Stimulated activated CD4-positive, alpha-beta T cell treated with anti-CD3 and anti-CD28 coated beads, Interleukin-4, amount 100 ng/mL, for 24 hours (primary cell): ENCODE data around the gene RAE1.
A peak's percentile ranks its signal among the peaks of the same experiment; 100 is the strongest.

Experiments used
- DNase-seq: peaks from one replicate; pipeline ENCODE4 v3.0.0-alpha.2; 2020

The RAE1 gene

DNA sequence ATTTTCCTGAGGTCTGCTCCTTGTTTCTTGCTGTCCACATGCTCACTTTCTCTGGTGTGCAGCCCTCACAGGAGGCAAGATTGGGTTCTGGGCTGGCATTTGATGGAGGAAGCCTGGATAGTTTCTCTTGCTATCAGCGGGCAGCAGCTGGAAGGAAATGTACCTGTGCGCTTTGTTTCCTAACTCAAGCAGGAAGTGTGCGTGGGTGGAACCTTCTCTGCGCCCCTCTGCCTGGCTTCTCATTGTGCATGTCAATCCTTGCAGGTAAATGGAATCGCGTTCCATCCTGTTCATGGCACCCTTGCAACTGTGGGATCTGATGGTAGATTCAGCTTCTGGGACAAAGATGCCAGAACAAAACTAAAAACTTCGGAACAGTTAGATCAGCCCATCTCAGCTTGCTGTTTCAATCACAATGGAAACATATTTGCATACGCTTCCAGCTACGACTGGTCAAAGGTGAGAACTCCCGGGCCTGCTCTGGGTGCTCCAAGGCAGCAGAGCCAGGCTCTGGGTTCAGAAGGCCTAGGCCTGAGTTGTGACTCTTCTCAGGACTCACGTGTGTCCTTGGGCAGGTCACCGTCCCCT lies 23.4 kb downstream of the RAE1 start:
- no peak for DNase-seq

DNA sequence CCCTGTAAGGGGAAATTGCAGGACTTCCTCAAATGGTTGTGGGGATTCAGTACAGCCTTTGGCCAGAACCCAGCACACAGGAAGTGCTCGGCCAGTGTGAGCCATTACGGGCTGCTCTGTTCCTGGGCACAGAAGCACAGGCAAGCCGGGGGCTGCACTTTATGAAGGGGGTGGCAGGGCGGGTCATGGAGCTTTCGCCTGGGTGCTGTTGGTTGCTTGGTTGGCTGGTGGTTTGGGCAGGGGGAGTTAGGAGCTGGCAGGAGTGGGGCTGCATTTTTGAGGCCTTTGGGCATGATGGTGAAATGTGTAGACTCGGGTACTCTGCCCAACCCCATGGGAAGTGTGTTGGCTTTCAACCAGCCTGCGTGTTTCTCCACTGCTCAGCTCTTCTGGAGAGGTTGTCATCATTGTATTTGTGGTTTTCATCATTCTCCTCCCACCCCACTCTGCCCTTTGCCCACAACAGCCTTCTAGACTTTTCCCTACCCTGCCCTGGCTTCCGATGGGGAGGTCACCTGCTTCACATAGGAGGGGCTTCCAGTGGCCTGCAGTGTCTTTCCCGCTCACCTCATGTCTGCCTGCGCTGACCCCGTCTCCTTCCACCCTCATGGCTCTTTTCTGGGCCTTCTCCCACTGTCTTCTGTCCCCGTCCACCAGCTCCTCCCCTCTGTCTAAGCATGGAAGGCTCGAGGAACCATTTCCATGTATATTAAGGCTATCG lies 24.0 kb downstream of the RAE1 start:
- DNase-seq, result no peak

DNA sequence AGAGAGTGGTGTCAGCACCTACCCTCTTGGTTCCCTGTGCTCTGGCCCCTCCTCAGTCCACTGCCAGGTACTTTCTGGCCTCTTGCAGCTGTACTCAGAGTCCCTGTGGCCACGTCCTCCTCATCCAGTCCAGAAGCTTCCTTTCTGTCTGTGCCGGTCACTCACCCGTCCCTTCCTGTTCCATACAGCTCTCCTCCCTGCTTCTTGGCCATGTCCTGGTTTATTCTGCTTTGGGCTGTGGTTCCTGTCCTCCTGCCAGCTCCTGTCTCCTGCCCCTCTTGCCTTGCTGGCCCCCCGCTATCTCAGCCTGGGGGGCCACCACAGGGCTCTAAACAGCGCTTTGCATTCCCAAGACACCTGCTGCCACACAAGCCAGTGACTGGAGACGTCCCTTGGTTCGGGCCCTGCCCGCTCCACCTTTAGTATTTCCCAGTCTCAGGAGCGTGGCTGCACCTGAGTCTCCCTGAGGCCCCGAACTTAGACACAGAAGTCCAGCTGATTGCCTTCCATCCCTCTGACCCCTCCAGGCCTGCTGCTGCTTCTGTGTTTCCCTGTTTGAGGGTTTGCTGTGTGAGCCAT lies 24.7 kb downstream of the RAE1 start:
- DNase-seq, result no peak

DNA sequence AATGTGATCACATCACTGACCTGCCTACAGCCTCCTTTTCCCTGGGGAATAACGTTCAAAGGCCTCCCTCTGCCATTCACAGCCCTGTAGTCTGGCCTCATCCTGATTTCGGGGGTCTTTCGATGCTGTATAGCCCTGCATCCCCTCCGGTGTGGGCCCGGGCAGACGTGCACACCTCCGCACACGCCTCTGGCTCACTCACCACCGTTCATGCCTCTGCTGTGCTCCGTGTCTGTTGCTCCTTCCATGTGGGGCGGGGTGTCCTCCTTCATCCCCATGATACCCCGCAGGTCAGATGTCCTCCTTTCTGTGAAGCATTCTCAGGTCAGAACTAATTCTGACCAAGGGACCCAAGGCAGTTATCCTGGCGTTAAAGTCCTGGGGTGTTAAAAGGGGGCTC lies 26.3 kb downstream of the RAE1 start:
- DNase-seq, result no peak

DNA sequence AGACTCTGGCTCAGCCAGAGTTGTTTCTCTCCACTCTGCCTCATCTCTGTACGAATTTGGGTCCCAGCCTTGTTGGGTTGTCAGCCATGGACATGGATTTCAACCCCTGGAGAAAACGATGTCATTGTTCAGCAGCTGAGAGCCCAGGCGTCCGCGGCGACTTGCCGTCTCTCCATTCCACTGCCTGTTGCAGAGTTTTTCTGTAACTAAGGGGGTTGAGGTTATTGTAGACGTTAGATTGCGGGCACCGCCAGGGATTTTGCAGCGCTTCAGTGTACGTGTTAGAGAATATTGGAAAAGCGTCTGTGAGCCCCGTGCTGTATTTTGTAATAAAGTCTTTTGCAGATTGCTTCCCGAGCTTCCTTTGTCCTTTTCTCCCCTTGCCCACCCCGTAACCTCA lies 27.1 kb downstream of the RAE1 start:
- DNase-seq, result no peak

DNA sequence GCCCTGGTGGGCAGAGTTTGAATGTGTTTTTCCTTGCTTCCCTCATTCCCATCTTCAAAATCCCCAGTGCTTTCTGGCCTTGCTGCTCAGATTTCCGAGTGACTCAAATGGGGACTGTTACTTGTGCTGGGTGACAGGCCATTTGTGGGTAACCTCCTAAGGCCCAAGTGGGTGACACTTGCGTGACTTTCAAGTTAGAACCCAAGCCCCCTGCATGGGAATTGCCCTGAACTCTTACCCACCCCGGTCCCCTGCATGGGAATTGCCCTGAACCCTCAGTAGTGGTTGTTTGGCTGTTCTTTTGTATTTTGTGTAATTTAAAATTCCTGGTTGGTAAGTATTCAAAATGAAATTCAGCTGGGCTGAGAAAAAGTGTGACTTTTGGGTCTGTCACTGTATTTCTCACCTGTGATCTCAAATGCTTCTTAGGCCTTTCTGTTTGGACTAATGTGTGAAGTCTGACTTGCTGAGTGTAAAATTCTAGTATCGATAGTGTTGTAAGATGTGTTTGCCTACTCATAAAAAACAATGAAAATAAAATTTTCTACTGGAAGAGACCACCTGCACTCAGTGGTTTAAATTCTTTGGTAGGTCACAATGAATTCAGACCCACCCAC lies 27.7 kb downstream of the RAE1 start:
- DNase-seq, result no peak

DNA sequence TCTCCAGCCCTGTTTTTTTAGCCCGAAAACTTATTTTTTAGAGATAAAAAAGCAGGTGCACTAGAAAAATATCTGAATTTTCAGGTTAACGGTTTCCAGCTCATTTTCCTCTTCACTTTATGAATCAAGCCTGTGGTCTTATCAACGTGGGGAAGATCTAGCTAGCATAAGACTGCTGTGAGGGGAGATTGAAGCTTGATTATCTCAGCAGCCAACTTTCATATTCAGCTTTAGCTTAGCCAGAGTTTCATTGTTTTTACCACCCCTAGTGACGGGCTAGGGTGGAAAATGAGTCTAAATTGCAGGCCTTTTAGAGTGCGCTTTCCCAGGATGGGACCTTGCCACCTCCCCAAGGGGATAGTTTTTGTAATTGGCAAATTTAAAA lies 28.2 kb downstream of the RAE1 start:
- DNase-seq, result no peak

DNA sequence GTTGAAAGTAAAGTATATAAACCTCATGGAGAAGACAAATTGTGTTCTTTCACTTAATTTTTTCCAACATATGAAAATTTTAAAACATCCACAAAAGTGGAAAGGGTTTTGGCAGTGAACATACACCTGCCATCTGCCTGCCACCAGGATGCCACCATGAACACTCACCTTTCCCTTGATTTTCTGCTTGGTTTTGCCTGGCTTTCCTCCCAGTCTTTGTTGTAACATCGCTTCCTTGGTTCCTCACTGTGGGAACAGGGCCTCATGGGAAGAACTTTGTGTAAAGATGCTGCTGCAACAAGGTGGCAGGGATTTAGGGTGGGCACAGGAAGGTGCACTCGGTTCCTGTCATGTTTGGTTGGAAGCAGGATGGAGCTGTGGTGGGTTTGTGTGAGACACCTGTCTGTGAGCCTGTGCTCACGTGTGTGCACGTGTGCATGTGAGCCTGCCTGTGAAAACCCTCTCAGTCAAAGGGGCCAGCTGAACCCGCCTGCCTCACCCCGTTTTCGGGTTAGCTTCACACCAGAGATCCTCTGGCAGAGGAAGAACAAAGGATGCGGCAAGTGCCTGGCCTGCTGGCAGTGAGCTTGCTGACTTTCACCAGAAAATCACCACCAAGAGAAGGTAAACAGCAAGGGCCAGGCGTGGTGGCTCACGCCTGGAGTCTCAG lies 29.2 kb downstream of the RAE1 start:
- DNase-seq, result no peak

DNA sequence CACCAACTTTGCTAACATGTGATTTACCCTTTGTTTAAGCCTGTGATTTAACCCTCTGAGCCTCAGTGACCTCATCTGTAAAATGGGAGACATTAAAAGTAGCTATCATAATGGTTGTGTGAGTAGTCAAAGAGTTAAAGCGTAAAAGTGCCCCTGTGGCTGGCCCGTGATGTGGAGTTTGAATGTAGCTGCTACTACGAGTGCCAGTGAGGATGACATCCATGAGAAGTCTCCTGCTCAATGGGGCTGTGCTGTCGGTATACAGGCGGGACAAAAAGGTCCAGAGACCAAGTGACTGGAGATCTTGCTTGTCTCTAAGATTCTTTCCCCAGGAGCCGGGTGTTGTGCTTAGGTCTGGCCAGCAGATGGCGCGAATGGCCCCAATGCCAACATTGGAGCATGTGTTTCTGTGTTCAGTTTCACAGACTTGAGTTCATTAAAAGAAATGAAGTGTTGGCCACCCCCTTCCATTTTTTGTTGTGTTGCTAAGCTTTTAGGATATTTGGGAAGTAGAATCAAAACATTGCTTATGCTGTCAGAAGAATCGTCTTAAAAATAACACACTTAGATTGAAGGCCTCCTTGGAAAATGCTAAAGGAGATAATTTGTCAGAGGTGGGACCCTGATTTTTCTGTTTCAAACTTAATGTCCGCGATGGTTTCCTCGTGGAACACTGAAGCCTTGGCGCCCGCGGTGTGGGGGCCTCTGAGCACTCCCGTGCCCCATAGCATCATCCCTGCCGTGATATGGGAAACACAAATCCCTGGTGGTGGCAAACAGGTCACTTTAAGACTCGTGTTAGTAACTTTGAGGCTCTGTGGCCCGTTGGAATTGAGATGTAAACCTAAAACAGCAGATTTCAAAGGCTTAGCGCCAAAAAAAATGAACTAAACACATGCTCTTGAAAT lies 30.8 kb downstream of the RAE1 start:
- DNase-seq, result peak; percentile 87

DNA sequence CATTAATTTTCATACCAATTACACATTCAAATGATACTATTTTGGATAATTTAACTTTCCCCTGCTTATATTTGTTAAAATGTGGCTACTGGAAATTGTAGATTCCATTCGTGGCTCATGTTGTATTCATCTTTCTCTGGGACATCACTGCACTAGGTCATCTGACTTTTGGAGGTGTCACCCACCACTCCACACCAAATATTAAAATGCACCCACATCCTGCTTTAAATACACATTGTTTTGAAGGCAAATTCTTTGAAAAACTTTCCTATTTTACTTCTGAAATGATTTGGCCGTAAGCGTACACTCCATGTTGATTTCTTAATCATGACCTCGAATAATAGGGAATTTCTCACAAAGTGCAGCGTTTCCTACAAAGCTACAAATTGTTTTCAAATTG lies 31.5 kb downstream of the RAE1 start:
- no peak for DNase-seq

DNA sequence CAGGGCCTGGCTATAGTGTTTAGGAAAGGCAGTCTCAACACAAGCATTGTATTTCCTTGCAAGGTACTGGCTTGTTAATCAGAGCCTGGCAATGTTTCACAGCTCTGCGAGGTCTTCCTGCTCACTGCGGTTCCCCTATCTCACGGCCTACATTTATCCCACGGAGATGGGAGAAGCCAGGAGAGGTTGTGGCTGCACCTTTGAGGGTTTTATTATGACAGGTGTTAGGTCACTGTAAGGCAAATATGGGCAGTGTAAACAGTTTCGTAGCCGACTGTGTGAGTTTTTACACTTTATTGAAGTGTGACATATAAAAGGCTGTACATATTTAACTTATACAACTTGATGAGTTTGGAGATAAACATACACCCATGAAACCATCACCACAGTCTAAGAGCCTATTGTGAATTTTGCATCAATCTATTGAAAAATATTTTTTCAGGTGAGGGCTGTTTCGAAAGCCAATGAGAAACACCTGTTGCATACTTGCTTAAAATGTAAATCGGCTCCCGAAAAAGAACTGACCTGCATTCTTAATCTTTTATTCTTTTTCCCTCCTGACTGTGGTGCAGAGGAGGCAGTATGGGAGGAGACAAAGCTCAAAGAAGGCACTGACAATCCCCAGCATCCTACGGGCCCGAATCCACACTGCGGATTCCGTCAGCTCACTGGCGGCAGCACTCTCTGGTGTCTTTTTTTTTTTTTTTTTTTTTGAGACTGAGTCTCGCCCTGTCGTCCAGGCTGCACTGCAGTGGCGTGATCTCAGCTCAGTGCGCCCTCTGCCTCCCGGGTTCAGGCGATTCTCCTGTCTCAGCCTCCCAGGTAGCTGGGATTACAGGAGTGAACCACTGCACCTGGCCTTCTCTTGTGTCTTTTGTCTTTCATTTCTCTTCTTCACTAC lies 32.6 kb downstream of the RAE1 start:
- no peak for DNase-seq

DNA sequence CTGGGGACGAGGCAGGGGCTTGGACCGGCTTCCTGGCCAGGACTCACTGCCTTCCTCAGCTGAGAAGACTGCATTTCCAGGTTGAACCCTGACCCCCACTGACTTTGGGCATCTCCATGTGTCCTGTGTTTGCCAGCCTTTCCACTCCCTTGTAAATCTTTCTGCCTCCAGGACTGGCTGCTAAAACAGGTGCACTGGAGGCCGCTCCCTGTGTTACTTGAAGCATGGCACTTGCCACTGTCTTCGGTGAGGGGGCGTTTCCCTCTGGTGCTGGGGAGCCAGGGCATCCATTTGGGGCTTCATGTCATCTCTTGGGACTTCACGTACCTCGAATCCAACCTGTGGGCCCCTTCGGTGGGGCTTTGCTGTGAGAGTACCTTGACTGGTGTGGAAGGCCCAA lies 33.4 kb downstream of the RAE1 start:
- DNase-seq, result no peak

DNA sequence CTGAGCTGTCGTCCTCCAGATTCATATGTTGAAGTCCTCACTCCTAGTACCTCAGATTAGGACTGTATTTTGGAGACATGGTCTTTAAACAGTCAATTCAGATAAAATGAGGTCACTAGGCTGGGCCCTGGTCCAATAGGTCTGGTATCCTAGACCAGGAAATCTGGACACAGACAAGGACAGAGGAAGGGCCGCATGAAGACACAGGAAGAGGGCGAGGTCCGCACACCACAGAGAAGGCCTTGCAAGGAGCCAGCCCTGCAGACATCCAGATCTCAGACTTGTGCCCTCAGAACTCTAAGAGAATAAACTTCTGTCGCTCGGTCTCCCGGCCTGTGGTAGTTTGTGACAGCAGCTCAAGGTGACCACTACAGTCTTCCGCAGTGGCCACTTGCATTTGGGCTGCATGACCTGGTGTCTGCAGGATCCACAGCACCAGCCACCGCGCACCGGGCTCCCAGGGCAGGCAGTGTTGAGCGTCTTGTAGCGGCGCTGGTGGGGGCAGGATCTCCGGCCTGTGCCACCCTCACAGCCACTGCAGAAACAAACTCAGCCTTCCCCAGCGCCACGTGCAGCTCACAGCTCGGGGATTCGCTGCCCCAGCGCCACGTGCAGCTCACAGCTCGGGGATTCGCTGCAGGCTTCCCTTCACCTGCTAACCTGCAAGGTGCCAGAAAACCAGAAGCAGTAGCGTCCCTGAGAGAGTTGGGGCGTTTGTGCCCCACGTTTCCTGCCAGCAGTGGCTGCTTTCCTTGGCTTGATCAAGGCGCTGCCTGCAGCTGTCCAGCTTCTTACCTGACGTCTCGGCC lies 34.1 kb downstream of the RAE1 start:
- no peak for DNase-seq

DNA sequence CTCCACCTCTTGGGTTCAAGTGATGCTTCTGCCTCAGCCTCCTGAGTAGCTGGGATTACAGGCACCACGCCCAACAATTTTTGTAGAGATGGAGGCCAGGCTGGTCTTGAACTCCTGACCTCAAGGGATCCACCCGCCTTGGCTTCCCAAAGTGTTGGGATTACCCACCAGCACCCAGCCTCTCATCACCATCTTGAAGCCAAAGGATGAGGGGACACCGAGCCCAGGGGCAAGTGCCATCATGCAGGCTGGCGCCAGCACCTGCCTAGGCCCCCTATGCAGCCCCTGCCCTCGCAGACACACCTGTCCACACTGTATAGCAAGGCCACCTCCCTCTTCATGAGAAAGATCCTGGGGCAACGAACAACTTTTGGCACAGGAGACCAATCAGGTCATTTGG lies 34.9 kb downstream of the RAE1 start:
- no peak for DNase-seq

DNA sequence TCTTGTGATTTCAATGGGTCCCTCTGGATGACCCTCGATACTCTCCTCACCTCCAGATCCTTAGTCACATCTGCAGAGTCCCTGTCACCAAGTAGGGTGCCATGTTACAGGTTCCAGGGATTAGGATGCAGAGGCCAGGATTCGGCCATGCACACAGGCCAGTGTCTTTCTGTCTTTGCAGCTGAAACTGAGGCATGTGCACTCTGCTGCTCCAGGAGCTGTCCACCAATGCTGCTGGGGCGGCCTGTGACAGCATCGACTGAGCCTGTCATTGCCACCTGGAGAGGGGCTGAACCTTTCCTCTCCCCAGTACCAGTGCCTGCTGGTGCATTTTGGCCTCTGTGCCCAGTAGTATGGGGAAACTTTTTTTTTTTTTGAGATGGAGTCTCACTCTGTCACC lies 35.7 kb downstream of the RAE1 start:
- DNase-seq, result no peak

DNA sequence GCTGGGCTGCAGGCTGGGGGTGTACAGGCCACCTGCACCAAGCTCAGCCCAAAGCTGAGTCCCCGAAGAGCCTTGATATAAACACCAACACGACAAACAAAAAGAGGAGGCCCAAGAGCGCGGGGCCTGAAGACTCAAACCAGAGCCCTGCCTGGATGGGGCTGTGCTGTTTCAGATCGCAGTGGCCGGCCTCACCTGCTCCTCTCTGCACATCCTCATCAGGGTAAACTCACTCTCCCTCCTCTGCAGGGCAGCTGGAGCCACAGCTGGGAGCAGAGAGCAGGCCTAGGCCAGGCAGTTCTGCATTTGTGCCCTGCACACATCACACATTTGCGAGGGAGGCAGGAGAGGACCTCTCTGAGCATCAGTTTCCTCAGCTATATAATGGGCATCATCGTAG lies 36.4 kb downstream of the RAE1 start:
- no peak for DNase-seq

DNA sequence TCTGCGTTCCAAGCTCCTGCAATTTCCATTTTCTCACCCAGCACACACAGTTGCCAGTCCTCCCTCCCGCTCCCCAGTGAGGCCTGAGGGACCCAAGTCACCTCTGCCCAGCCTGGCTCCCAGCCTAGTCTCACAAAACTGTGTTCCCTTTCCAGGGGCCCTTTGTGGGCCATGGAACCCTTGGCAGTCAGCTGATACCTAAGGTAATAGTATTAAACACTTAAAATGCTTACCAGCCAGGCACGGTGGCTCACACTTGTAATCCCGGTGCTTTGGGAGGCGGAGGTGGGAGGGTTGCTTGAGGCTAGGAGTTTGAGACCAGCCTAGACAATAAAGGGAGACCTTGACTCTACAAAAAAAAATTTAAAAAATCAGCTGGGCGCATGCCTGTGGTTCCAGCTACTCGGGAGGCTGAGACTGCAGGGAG lies 36.9 kb downstream of the RAE1 start:
- no peak for DNase-seq

DNA sequence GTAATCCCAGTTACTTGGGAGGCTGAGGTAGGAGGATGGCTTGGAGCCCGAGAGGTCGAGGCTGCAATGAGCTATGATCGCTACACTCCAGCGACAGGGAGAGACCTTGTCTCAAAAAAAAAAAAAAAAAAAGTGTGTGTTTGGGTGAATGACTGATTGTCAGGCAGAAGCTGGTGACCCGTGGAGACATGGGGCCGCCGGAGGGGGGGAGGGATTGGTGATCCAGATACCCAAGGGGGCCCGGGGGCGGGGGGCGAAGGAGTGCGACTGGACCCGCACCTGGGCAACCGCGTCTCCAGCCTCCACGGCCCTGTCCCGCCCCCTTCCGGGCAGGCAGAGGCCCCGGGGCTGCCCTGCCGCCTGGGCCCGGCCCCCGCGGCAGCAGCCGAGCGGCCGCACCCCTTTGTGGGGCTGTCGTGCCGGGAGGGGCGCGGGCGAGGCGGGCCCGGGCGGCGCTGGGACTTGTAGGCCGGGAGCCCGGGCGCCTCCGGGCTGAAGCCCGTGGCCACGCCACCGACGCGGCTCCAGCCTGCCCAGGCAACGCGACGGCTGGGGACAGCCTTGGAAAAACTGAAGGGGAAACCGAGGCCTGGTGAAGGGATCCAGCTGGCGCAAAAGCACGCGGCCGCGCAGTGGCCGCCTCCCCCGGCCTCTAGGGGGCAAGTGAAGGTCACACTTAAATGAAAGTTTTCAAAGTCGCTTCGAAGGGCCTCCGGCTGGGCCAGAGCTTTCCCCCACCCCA lies 38.1 kb downstream of the RAE1 start:
- peak; percentile 63 for DNase-seq

DNA sequence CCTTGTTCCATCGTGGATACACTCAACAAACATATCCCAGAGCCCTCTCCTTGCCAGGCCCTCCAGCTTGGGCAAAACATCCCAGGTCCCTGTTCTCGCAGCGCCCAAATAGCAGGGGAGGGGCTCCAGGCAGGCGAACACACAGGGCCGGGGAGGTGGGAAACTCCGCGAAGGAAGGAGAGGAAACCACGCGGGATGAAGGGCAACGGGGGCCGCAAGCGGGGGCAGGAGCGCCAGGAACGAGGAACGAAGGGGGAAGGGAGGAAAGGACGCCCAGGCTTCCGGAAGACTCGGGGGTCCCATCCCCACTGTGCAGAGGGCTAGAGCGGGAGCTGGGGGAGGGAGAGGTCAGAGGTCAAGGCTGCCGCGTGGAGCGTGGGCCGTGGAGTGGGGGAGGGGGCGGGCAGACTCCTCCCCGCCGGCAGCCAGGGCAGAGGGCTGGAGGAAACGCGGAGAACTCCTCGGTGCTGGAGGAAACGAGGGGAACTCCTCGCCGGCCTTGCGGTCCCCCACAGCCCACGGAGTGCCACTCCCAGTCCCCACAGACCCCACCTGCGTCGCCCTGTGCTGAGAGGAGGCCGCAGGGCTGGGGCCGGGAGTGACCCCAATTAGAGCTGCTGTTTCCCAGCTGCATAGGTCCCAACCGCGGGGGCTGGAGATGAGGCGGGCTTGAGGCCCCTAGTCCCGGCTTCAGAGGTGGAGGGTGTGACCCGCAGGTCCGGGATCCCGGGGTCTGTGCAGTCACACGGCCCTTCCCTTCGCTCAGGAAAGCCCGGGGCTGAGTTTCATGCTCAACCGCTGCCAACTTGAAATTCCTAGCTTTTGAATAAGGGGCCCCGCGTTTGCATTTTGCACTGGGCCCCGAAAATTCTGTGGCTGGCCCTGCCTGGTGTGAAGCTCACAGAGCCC lies 38.9 kb downstream of the RAE1 start:
- peak; percentile 68 for DNase-seq
